Cardiac septum (tissue), 1 donor: ENCODE data around the gene GAGE12J. TPM values are rescaled to one million over a fixed set of nuclear protein-coding genes. Genes with fewer than 3 reads are reported as not detected.
"Not testable (repeated sequence)": the region's sequence is repeated elsewhere in the genome, so short reads cannot be mapped to it uniquely, and the experiment has no call there.

Experiments
- DNase-seq: peaks from one replicate; pipeline ENCODE4 v3.0.0-alpha.2; 2020; ENCODE audit warnings: low spot score
- intact Hi-C: fragments of 100-400 bp; cut with DNase I; formaldehyde crosslinking; loops from one replicate; pipeline ENCODE4 v1.14.0; 2022
- total RNA-seq: library from RNA; stranded (reverse); fragmentation: NEBNext Ultra II Directional; extraction: Animal tissue kit (Norgen Biotek cat#: 25700); gene quantifications from one replicate; pipeline ENCODE4 v1.2.1, GENCODE V29; 2021
- donor health status: DM: no; HTN: no; CAD: no.

Gene GAGE12J
- total RNA-seq, 1 donor from 2014 or later = not detected

GRCh38 chrX:49308604-49309269 lies 13.1 kb upstream of the GAGE12J start:
- intact Hi-C loops = no loop called here
- DNase-seq = no peak

GRCh38 chrX:49309401-49309981 lies 12.3 kb upstream of the GAGE12J start:
- intact Hi-C loops = no loop called here
- no peak for DNase-seq

GRCh38 chrX:49310371-49310770 lies 11.5 kb upstream of the GAGE12J start:
- intact Hi-C loops = no loop called here
- DNase-seq = no peak

GRCh38 chrX:49312176-49312575 lies 9.7 kb upstream of the GAGE12J start:
- intact Hi-C loops = no loop called here
- no peak for DNase-seq

GRCh38 chrX:49316085-49316484 lies 5.8 kb upstream of the GAGE12J start:
- no peak for DNase-seq
- intact Hi-C loops = no loop called here

- intact Hi-C loops, DNase-seq: not testable (repeated sequence)
These were observed 429 bp downstream of the GAGE12J start for GRCh38 chrX:49322266-49322665.

- intact Hi-C loops, DNase-seq: not testable (repeated sequence)
These were observed 1.9 kb downstream of the GAGE12J start for GRCh38 chrX:49323735-49324134.

GRCh38 chrX:49330421-49330820 lies 8.6 kb downstream of the GAGE12J start:
- DNase-seq, intact Hi-C loops: not testable (repeated sequence)

GRCh38 chrX:49331282-49331681 lies 9.4 kb downstream of the GAGE12J start, which contains the start of gene GAGE13:
TSS of gene GAGE13 (plus strand) at chrX:49331582. CDS start at chrX:49332738, 1,156 bp downstream.
- DNase-seq, intact Hi-C loops: not testable (repeated sequence)

GRCh38 chrX:49331841-49332240 lies 10.0 kb downstream of the GAGE12J start:
- DNase-seq, intact Hi-C loops: not testable (repeated sequence)

- peak; percentile 87 for DNase-seq
- intact Hi-C loops = not testable (repeated sequence)
These were observed 19.6 kb downstream of the GAGE12J start for GRCh38 chrX:49341449-49341848.

- DNase-seq, intact Hi-C loops: not testable (repeated sequence)
These were observed 22.8 kb downstream of the GAGE12J start for GRCh38 chrX:49344496-49345175.

- DNase-seq, intact Hi-C loops: not testable (repeated sequence)
These were observed 23.6 kb downstream of the GAGE12J start for GRCh38 chrX:49345402-49345801.

- intact Hi-C loops = not testable (repeated sequence)
- peak; percentile 85 for DNase-seq
These were observed 24.3 kb downstream of the GAGE12J start for GRCh38 chrX:49346150-49346549.

Other genes with a start within 250 kb of the GAGE12J start
- 14.8 TPM for gene PRAF2, start 248.0 kb upstream of the GAGE12J start, total RNA-seq
- 68.1 TPM for gene WDR45, start 242.2 kb upstream of the GAGE12J start, total RNA-seq
- gene GPKOW, start 198.3 kb upstream of the GAGE12J start, total RNA-seq = 18.7 TPM
- gene MAGIX, start 159.3 kb upstream of the GAGE12J start, total RNA-seq = 3.4 TPM
- 84.9 TPM for gene PLP2, start 150.1 kb upstream of the GAGE12J start, total RNA-seq
- 10.3 TPM for gene PRICKLE3, start 135.7 kb upstream of the GAGE12J start, total RNA-seq
- 1.2 TPM for gene SYP, start 121.8 kb upstream of the GAGE12J start, total RNA-seq
- 0.08 TPM for gene CACNA1F, start 88.7 kb upstream of the GAGE12J start, total RNA-seq
- 10.6 TPM for gene CCDC22, start 86.6 kb upstream of the GAGE12J start, total RNA-seq
- gene FOXP3, start 57.3 kb upstream of the GAGE12J start, total RNA-seq = 0.11 TPM
- 23.4 TPM for gene PPP1R3F, start 52.2 kb upstream of the GAGE12J start, total RNA-seq
- gene GAGE10, start 18.4 kb upstream of the GAGE12J start, total RNA-seq = not detected
- not detected for gene GAGE13, start 9.5 kb downstream of the GAGE12J start, total RNA-seq
- not detected for gene GAGE12C, start 210.1 kb downstream of the GAGE12J start, total RNA-seq
- not detected for gene GAGE12D, start 219.7 kb downstream of the GAGE12J start, total RNA-seq
- not detected for gene GAGE12E, start 229.3 kb downstream of the GAGE12J start, total RNA-seq
- gene GAGE12F, start 238.8 kb downstream of the GAGE12J start, total RNA-seq = not detected
- not detected for gene GAGE12G, start 248.4 kb downstream of the GAGE12J start, total RNA-seq